Muscle layer of colon (tissue), 2 donors: ENCODE measurements around the gene KCNMA1.
A peak's percentile ranks its signal among the peaks of the same experiment; 100 is the strongest.

Experiments used
- H3K27ac ChIP-seq: one replicate; pipeline ENCODE4 v1.7.0; 2013; ENCODE audit warnings: low read depth, mild to moderate bottlenecking, low read length, moderate library complexity
- H3K27me3 ChIP-seq, 2 donors: one replicate each; pipeline ENCODE4 v1.7.0; 2013; ENCODE audit warnings: low read length in 2 of 2, mild to moderate bottlenecking in 2 of 2; ENCODE audit not compliant: insufficient read depth in 2 of 2, control insufficient read depth in 1 of 2
- H3K36me3 ChIP-seq: one replicate; pipeline ENCODE4 v1.7.0; 2013; ENCODE audit warnings: mild to moderate bottlenecking, low read length; ENCODE audit not compliant: insufficient read depth
- H3K4me1 ChIP-seq: one replicate; pipeline ENCODE4 v1.7.0; 2013; ENCODE audit warnings: mild to moderate bottlenecking, low read length; ENCODE audit not compliant: insufficient read depth
- H3K4me3 ChIP-seq, 2 donors: one replicate each; pipeline ENCODE4 v1.7.0; 2013; ENCODE audit warnings: low read length in 2 of 2, low read depth in 1 of 2, mild to moderate bottlenecking in 1 of 2, moderate library complexity in 1 of 2
- H3K9ac ChIP-seq: one replicate; pipeline ENCODE4 v1.7.0; 2013; ENCODE audit warnings: low read length
- H3K9me3 ChIP-seq: one replicate; pipeline ENCODE4 v1.7.0; 2013; ENCODE audit warnings: mild to moderate bottlenecking, low read length
- donor health status: abdominal sarcoma.
- donor health status: Adenocarcinoma of cecum.

KCNMA1 gene

DNA sequence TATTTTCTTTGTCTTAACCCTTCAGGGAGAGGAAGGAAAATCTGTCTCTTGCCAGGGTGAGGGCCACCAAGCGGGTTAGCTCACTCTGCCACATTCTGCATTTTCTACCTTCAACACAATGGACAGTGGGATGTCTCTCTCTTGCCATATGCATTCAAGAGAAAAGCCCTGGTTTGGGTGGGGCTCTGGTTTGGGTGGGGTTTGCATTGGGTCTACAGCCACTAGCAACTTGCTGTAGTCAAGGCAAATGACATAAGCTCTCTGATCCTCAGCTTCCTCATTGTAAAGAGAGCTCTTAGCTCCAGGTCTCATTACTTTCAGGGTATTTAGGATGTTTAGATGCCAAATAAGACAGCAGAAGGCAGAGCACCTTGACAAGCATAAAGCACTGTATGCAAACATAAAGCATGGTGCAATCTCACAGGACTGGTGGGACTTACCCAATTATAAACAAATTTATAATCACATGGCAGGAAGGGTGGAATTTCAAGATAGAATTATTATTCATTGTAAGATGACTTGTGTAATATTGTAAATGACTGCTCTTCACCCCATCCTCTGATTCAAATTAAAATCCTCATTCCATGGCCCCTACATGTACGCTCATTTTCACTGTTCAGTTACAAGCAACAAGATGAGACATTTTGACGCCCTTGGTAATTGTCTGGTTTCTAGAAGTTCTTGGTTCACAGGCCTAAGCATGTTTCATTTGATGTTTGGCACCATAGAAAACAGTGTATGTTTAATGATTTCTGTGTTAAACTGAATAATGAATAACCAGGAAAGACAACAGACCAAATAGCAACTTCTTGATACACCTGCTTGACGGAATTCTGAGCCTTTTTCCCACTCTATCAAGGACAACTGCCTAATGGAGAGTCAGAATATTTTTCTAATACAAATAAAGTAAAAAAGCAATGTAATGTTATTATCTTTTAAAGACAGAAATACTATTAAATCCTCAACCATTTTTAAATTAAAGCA is 258.9 kb downstream of the KCNMA1 start:
- H3K27ac ChIP-seq: no peak overlapping the region
- H3K9ac ChIP-seq: no peak overlapping the region
- peaks cover 41% of the 10 kb centered on the region for H3K4me1 ChIP-seq
- H3K36me3 ChIP-seq: no peaks in the 10 kb centered on the region
- H3K27me3 ChIP-seq: no peaks in the 10 kb centered on the region
- no peak overlapping the region for H3K4me3 ChIP-seq
- no peaks in the 10 kb centered on the region for H3K9me3 ChIP-seq

DNA sequence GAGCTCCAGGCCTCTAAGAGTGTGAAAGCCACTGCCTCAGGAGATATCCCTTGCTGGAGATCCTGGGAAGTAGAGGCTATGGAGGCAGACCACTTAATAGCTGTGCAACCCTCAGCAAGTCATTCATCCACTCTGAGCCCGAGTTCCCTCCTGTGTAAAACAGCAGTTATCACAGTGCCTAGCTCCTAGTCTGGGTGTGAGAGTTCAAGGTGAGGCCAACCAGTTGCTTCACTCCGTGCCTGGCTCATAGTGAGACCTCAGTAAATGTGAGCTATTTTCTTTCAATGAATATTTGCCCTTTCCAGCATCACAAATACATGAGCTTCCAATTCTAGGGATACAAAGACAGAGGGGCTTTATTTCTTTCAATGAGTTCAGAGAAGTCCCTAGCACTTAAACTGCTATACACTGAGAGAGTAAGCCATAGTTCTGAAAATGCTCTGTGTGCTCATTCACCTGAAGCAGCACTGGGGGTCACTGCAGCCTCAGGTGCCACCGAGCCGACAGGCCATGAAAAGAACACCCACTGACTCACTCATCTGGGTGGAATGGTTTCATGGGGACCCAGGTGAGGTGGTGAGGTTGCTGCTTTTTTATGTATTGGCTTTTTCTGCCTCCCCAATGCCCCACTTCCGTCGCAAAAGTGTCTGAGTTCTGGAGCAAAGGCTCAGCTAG is 259.8 kb downstream of the KCNMA1 start:
- H3K36me3 ChIP-seq: no peaks in the 10 kb centered on the region
- H3K4me3 ChIP-seq: no peak overlapping the region
- H3K9ac ChIP-seq: no peak overlapping the region
- peaks cover 45% of the 10 kb centered on the region for H3K4me1 ChIP-seq
- peak overlapping the region; percentile 57 for H3K27ac ChIP-seq
- no peaks in the 10 kb centered on the region for H3K9me3 ChIP-seq
- no peaks in the 10 kb centered on the region for H3K27me3 ChIP-seq

DNA sequence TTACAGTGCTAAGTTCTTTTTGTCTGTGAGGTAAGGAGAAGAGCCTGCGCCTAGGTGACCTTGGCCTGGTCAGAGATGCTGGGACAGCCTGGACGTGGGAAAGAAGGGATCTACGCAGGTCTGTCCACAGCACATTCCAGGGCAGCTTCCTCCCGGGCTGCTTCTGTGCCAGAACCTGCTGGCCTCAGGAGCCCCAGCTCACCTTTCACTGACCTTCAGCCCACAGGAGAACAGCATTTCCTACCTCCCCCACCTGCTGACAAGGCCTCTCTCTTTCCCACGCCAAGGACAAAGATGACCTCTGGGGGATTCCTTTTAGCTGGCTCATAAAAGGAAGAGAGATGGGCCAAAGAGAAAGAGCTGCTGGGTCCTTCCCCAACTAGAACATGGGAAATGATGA is 260.6 kb downstream of the KCNMA1 start:
- Histone ChIP-seq H3K4me1 (peaks cover 52% of the 10 kb centered on the region), H3K4me3 (no peak overlapping the region), H3K9me3 (no peaks in the 10 kb centered on the region), H3K36me3 (no peaks in the 10 kb centered on the region), H3K9ac (no peak overlapping the region), H3K27me3 (no peaks in the 10 kb centered on the region), H3K27ac (peak overlapping the region; percentile 57)

DNA sequence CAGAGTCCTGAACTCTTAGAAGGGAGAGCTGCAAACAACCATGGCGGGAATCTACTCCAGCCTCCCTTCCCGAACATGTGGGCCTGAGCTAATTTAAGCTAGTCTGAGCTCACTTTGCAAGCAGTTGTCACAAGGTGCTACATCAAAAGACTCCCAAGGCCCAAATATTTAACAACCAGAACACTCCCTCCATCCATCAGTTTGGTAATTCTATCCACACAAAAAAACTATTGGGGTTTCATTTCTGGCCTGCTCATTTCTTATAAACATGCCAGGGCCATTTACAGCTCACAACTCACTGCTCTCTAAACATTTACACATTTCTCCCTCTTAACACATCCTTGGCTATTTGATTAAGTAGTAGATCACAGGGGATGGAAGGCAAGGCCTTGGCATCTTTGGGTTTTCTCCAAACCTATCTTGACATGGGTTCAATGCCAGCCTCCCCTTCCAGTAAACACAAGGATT is 263.4 kb downstream of the KCNMA1 start:
- H3K9ac ChIP-seq: no peak overlapping the region
- H3K36me3 ChIP-seq: no peaks in the 10 kb centered on the region
- H3K27ac ChIP-seq: peak overlapping the region; percentile 88
- no peaks in the 10 kb centered on the region for H3K9me3 ChIP-seq
- no peak overlapping the region for H3K4me3 ChIP-seq
- H3K4me1 ChIP-seq: peaks cover 63% of the 10 kb centered on the region
- H3K27me3 ChIP-seq: no peaks in the 10 kb centered on the region

DNA sequence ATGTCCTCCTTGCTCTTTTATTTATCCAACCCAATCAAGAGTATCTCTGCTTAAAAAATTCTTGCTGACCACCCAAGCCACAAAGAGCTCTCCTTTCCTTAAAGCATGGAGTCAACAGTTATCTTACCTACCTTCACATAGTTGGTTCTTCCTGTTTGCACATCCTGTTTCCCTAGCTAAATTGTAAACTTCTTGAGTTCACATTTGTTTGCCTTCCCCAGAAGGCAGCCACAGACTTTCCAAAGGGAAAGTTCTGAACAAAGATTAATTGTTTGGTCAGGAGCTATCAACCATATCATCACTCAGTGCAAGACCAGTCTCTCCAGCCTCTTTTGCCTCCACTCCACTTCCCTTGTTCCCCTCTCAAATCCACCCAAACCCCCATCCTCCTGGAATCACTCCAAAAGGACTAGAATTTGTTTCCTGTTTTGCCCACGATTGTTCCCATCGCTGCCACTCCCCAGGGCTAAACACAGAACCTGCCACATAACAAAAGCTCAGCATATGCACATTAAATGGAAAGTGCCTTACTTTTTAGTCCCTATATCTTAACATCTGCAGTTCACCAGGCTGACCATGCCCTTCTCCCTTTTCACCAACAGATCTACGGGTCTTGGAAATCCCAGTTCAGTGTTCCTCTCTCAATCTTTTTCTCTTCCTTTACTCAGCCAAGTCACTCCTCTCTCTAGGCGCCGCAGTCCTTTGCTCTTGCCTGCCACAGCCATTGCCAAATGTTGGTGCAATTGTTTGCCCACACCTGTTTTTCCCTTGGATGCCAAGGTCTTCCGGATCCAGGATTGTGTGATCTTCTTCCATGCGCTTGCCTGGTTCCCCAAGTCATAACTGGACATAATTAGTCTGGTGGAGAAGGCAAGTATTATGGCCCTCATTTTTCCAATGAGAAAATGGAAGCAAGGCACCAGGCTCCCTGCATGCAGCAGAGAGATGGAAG is 265.5 kb downstream of the KCNMA1 start:
- H3K4me1 ChIP-seq: peaks cover 52% of the 10 kb centered on the region

DNA sequence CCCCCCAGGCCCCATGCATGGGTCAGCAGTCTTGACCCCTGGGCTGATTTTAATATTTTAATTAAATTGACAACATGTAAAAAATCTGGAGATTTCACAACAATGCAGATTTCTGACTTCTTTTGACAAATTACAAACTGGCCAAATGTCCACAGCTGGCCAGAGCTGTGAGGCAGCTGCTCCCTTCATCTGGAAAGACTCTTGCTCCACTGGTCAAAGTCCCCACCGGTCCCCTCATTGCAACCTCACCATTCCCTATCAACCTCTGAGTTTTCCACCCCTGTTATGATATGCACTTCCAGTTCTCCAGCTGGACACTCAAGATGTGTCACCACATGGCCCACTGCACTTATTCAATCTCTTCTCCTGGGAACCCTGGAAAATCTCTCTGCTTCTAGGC is 266.2 kb downstream of the KCNMA1 start:
- peaks cover 5% of the 10 kb centered on the region for H3K9me3 ChIP-seq
- H3K36me3 ChIP-seq: no peaks in the 10 kb centered on the region
- H3K4me1 ChIP-seq: peaks cover 49% of the 10 kb centered on the region
- H3K9ac ChIP-seq: no peak overlapping the region
- no peak overlapping the region for H3K27ac ChIP-seq
- H3K4me3 ChIP-seq: no peak overlapping the region
- no peaks in the 10 kb centered on the region for H3K27me3 ChIP-seq

More for the DNA sequence above, 265.5 kb downstream of the KCNMA1 start:
- Histone ChIP-seq H3K27ac (peak overlapping the region; percentile 12), H3K4me3 (no peak overlapping the region), H3K9ac (no peak overlapping the region), H3K36me3 (no peaks in the 10 kb centered on the region), H3K27me3 (no peaks in the 10 kb centered on the region), H3K9me3 (peaks cover 5% of the 10 kb centered on the region)

DNA sequence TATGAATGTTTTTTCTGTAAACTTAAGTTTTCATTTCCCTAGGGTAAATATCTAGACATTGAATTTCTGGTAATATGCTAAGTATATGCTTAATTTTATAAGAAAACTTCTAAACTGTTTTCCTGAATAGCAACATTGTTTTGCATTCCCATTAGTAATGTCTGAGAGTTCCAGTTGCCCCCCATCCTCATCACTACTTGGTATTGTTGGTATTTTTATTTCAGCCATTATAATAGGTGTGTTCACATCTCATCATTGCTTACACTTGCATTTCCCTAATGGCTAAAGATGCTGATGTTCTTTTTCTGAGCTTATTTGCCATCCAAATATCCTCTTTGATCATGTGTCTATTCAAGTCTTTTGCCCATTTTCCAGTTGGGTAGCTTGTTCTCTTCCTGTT is 269.6 kb downstream of the KCNMA1 start:
- Histone ChIP-seq H3K27ac (no peak overlapping the region), H3K36me3 (no peaks in the 10 kb centered on the region), H3K9ac (no peak overlapping the region), H3K27me3 (no peaks in the 10 kb centered on the region), H3K4me3 (no peak overlapping the region), H3K9me3 (peaks cover 5% of the 10 kb centered on the region), H3K4me1 (peaks cover 45% of the 10 kb centered on the region)

DNA sequence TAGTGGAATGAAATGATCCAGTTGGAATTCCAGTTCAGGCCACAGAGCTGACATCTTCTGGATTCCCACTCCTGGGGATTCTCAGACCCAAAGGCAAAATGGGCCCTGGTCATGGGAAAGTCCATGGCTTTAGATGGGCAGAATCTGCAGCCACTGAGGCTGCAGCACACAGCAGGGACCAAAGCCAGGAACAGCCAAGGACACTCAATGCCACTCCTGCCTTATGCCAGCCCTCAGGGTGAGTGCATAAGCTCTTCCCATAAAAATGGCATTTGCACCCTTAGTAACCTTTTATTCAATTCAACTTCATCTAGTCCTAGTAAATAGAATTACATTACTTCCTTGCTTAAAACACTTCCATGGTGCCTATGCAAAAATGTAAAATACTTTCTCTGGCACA is 274.4 kb downstream of the KCNMA1 start:
- Histone ChIP-seq H3K27ac (no peak overlapping the region), H3K9me3 (no peaks in the 10 kb centered on the region), H3K4me3 (no peak overlapping the region), H3K4me1 (peaks cover 24% of the 10 kb centered on the region), H3K36me3 (no peaks in the 10 kb centered on the region), H3K27me3 (no peaks in the 10 kb centered on the region), H3K9ac (no peak overlapping the region)

DNA sequence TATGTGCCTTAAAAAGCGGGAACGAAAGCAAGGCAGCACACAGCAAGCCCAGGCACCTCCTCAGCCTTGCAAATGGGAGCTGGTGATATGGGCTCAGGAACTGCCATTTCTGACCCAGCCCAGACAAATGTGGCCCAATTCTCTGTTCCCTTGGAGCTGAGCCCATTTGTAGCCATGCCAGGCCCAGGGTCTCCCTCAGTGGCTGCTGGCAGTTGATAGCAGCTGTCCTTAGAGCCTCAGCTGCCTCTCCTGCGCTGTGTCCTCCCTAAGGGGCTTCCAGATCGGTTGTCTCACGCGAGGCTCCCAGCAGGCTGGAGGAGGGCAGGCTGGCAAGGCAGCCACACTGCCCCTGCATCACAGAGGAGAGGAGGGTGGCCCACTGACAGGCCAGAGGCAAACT is 275.8 kb downstream of the KCNMA1 start:
- no peak overlapping the region for H3K9ac ChIP-seq
- peaks cover 32% of the 10 kb centered on the region for H3K4me1 ChIP-seq
- no peaks in the 10 kb centered on the region for H3K27me3 ChIP-seq
- H3K36me3 ChIP-seq: no peaks in the 10 kb centered on the region
- H3K27ac ChIP-seq: no peak overlapping the region
- H3K4me3 ChIP-seq: no peak overlapping the region
- no peaks in the 10 kb centered on the region for H3K9me3 ChIP-seq

DNA sequence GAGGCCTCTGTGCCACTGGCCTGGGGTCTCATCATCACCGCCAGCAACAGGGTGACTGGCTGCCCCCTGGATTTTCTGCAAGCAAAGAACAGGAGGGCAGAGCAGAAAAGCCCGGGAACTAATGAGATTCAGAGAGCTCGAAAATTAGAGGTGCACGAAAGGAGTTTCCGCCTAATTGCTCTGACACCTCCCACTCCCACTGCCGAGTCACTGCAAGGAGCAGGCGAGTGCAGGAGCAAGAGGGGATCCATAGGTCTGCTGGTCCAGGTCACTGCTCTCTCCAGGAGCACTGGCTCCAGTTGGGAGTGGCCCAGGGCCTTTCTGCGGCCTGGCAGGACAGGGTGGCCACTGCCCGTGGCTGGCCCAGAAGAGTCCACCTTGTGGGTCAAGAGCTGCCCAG is 276.2 kb downstream of the KCNMA1 start:
- Histone ChIP-seq H3K27me3 (no peaks in the 10 kb centered on the region), H3K9me3 (no peaks in the 10 kb centered on the region), H3K36me3 (no peaks in the 10 kb centered on the region)

DNA sequence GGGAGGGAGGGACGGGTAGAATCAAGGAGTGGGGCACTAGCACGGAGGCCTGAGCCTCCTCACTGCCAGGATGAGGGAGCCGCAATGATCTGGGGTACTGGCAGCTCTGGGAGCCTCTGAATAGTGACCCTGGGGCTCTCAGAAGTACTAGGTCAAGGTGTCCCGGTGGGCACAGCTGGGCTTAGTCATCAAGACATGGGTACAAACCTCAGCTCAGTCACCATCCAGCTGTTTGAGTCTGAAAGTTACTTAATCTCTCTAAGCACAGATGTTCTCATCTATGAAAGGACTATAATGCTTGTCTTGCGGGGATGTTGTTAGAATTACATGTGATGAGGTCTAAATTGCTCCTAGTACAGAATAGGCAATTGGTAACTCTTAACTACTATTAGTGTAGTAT is 276.8 kb downstream of the KCNMA1 start:
- Histone ChIP-seq H3K27me3 (no peaks in the 10 kb centered on the region), H3K9me3 (no peaks in the 10 kb centered on the region), H3K36me3 (no peaks in the 10 kb centered on the region), H3K27ac (no peak overlapping the region), H3K4me1 (peaks cover 32% of the 10 kb centered on the region), H3K4me3 (no peak overlapping the region), H3K9ac (no peak overlapping the region)

More for the DNA sequence above, 276.2 kb downstream of the KCNMA1 start:
- H3K27ac ChIP-seq: no peak overlapping the region
- no peak overlapping the region for H3K9ac ChIP-seq
- H3K4me3 ChIP-seq: no peak overlapping the region
- H3K4me1 ChIP-seq: peaks cover 32% of the 10 kb centered on the region
